HG03196 (cell line): ENCODE data around the gene CHAF1A.

Experiments
- ATAC-seq: cut with Tn5 transposase; IDR thresholded peaks from one replicate; pipeline ENCODE4 v1.9.1; 2021; ENCODE audit not compliant: unreplicated experiment

CHAF1A gene

GRCh38 chr19:4436231-4436630 lies 33.8 kb downstream of the CHAF1A start:
- ATAC-seq, result no peak

GRCh38 chr19:4437103-4437502 lies 34.7 kb downstream of the CHAF1A start:
- ATAC-seq, result no peak

GRCh38 chr19:4439243-4439642 lies 36.8 kb downstream of the CHAF1A start:
- ATAC-seq, result no peak

- ATAC-seq, result no peak
Observed at GRCh38 chr19:4441994-4442818, 39.8 kb downstream of the CHAF1A start.

- no peak for ATAC-seq
Observed at GRCh38 chr19:4442819-4443146, 40.3 kb downstream of the CHAF1A start.

GRCh38 chr19:4443188-4443587 lies 40.7 kb downstream of the CHAF1A start:
- ATAC-seq, result no peak

GRCh38 chr19:4443966-4444764 lies 41.7 kb downstream of the CHAF1A start:
- ATAC-seq, result no peak

GRCh38 chr19:4444765-4445741 lies 42.6 kb downstream of the CHAF1A start:
- no peak for ATAC-seq

GRCh38 chr19:4445963-4446703 lies 43.7 kb downstream of the CHAF1A start:
- ATAC-seq, result no peak

GRCh38 chr19:4446704-4447200 lies 44.3 kb downstream of the CHAF1A start:
- ATAC-seq, result no peak

GRCh38 chr19:4447327-4448146 lies 45.1 kb downstream of the CHAF1A start:
- no peak for ATAC-seq

- ATAC-seq, result no peak
Observed at GRCh38 chr19:4448147-4448985, 45.9 kb downstream of the CHAF1A start.

GRCh38 chr19:4449022-4449638 lies 46.7 kb downstream of the CHAF1A start:
- no peak for ATAC-seq

GRCh38 chr19:4449639-4450028 lies 47.2 kb downstream of the CHAF1A start:
- no peak for ATAC-seq

- ATAC-seq, result no peak
Observed at GRCh38 chr19:4452230-4452990, 50.0 kb downstream of the CHAF1A start.

GRCh38 chr19:4453232-4454179 lies 51.1 kb downstream of the CHAF1A start:
- ATAC-seq, result no peak
